PC-9 (cell line): Measurements from ENCODE around the gene SH3BGR. TPM values are rescaled to one million over a fixed set of nuclear protein-coding genes. Genes with fewer than 3 reads are reported as not detected.

Experiments used
- BruUV-seq: library from RNA; stranded (reverse); fragments of 400-500 nt; replicated peaks from 2 replicates; lab custom pipeline; 2021; lab: Mats Ljungman, UMichigan
- CTCF ChIA-PET: fragments of 300-600 bp; sonication (Branson Sonifier 250); formaldehyde crosslinking; loops from one replicate; lab custom pipeline; 2022; ENCODE audit warnings: antibody characterized with exemption; lab: Charles Lee
- POLR2A ChIA-PET: fragments of 300-600 bp; sonication (Branson Sonifier 250); formaldehyde crosslinking; loops from one replicate; lab custom pipeline; 2022; ENCODE audit warnings: antibody characterized with exemption; ENCODE audit not compliant: unreplicated experiment; lab: Charles Lee
- DNase-seq, 2 experiments: peaks; one replicate each; pipeline versions ENCODE4 v3.0.0 to v3.0.0-alpha.2; 2015 to 2022; ENCODE audit warnings: mixed read lengths in 1 of 2
- H2AFZ ChIP-seq: fragments of 200-600 bp; sonication (generic); 2 replicates; pipeline ENCODE4 v1.8.1; 2017; ENCODE audit warnings: antibody characterized with exemption
- H3F3A ChIP-seq: fragments of 200-600 bp; sonication (generic); 2 replicates; pipeline ENCODE4 v1.8.1; 2017; ENCODE audit warnings: antibody characterized with exemption, mild to moderate bottlenecking, low read depth; ENCODE audit not compliant: insufficient read depth
- H3K27ac ChIP-seq: fragments of 200-600 bp; sonication (generic); 2 replicates; pipeline ENCODE4 v1.6.1; 2016; ENCODE audit warnings: mixed run types
- H3K27me3 ChIP-seq: fragments of 200-600 bp; sonication (generic); 2 replicates; pipeline ENCODE4 v1.6.1; 2016; ENCODE audit warnings: low read depth, mixed run types; ENCODE audit not compliant: insufficient read depth
- H3K36me3 ChIP-seq: fragments of 200-600 bp; sonication (generic); 2 replicates; pipeline ENCODE4 v1.6.1; 2016; ENCODE audit warnings: low read depth, mixed run types
- H3K4me1 ChIP-seq: fragments of 200-600 bp; sonication (generic); replicated peaks from 2 replicates; pipeline ENCODE4 v1.6.1; 2016; ENCODE audit warnings: mixed run types; ENCODE audit not compliant: insufficient read depth
- H3K4me2 ChIP-seq: fragments of 200-600 bp; sonication (generic); 2 replicates; pipeline ENCODE4 v1.6.1; 2017; ENCODE audit warnings: mixed run types
- H3K4me3 ChIP-seq: fragments of 200-600 bp; sonication (generic); 2 replicates; pipeline ENCODE4 v1.6.1; 2016; ENCODE audit warnings: mixed run types
- H3K79me2 ChIP-seq: fragments of 200-600 bp; sonication (generic); 2 replicates; pipeline ENCODE4 v1.6.1; 2017; ENCODE audit warnings: low read depth, mixed run types
- H3K9me2 ChIP-seq: fragments of 200-600 bp; sonication (generic); 2 replicates; pipeline ENCODE4 v1.8.1; 2017; ENCODE audit warnings: mild to moderate bottlenecking; ENCODE audit not compliant: insufficient read depth
- H3K9me3 ChIP-seq: fragments of 200-600 bp; sonication (generic); 2 replicates; pipeline ENCODE4 v1.8.1; 2016; ENCODE audit warnings: low read depth; ENCODE audit not compliant: insufficient read depth
- H4K20me1 ChIP-seq: fragments of 200-600 bp; sonication (generic); 2 replicates; pipeline ENCODE4 v1.8.1; 2017; ENCODE audit not compliant: insufficient read depth
- CTCF ChIP-seq: fragments of 200-600 bp; sonication (generic); conservative IDR thresholded peaks from 2 replicates; pipeline ENCODE4 v1.6.1; 2017; ENCODE audit warnings: mixed run types, antibody characterized with exemption, mild to moderate bottlenecking, moderate library complexity
- EZH2 ChIP-seq: fragments of 200-600 bp; sonication (generic); IDR thresholded peaks from 2 replicates; pipeline ENCODE4 v1.8.0; 2017; ENCODE audit warnings: antibody characterized with exemption, low read depth
- intact Hi-C: fragments of 100-400 bp; cut with micrococcal nuclease; formaldehyde crosslinking; loops from one replicate; pipeline ENCODE4 v1.10.0; 2022; ENCODE audit not compliant: unreplicated experiment
- total RNA-seq: library from RNA; stranded (reverse); gene quantifications from 2 replicates; pipeline ENCODE4 v1.2.3, GENCODE V29; 2021

Gene SH3BGR
- total RNA-seq, 1 experiment from 2014 or later = 4.5 TPM

GRCh38 chr21:39523399-39523798 is 71.6 kb downstream of the SH3BGR start:
- DNase-seq = no peak
- H3F3A ChIP-seq = no peaks in the 10 kb centered on the region
- no peaks in the 10 kb centered on the region for H3K4me1 ChIP-seq
- no peaks in the 10 kb centered on the region for H3K79me2 ChIP-seq
- intact Hi-C loops = no loop called here
- no peaks in the 10 kb centered on the region for H3K9me3 ChIP-seq
- POLR2A ChIA-PET = no interaction called here
- no peak overlapping the region for H3K27ac ChIP-seq
- H4K20me1 ChIP-seq = no peaks in the 10 kb centered on the region
- no peak overlapping the region for H3K4me2 ChIP-seq
- peaks cover 27% of the 10 kb centered on the region for H3K27me3 ChIP-seq
- TF ChIP-seq CTCF (no peak), EZH2 (no peak)
- CTCF ChIA-PET = no interaction called here
- no peaks in the 10 kb centered on the region for H3K36me3 ChIP-seq
- H3K9me2 ChIP-seq = no peaks in the 10 kb centered on the region
- H2AFZ ChIP-seq = no peak overlapping the region
- BruUV-seq = no TSS peak
- no peak overlapping the region for H3K4me3 ChIP-seq

GRCh38 chr21:39523915-39524314 is 72.1 kb downstream of the SH3BGR start:
- H2AFZ ChIP-seq = no peak overlapping the region

GRCh38 chr21:39525129-39525528 is 73.4 kb downstream of the SH3BGR start:
- no peak overlapping the region for H3K4me3 ChIP-seq
- H3K27me3 ChIP-seq = peaks cover 27% of the 10 kb centered on the region
- H3K27ac ChIP-seq = no peak overlapping the region
- H3K79me2 ChIP-seq = no peaks in the 10 kb centered on the region
- no peak for TF ChIP-seq EZH2
- no peak for TF ChIP-seq CTCF
- H3K4me1 ChIP-seq = no peaks in the 10 kb centered on the region
- no peak for DNase-seq
- no peak overlapping the region for H3K4me2 ChIP-seq
- ChIA-PET CTCF (no interaction called here), POLR2A (no interaction called here)
- H3K9me3 ChIP-seq = no peaks in the 10 kb centered on the region
- H3F3A ChIP-seq = no peaks in the 10 kb centered on the region
- H4K20me1 ChIP-seq = no peaks in the 10 kb centered on the region
- no TSS peak for BruUV-seq
- no peaks in the 10 kb centered on the region for H3K9me2 ChIP-seq
- no peak overlapping the region for H2AFZ ChIP-seq
- intact Hi-C loops = no loop called here
- no peaks in the 10 kb centered on the region for H3K36me3 ChIP-seq

More at GRCh38 chr21:39523915-39524314, 72.1 kb downstream of the SH3BGR start:
- POLR2A ChIA-PET = no interaction called here
- Histone ChIP-seq H3K27ac (no peak overlapping the region), H3K79me2 (no peaks in the 10 kb centered on the region), H3K4me3 (no peak overlapping the region), H4K20me1 (no peaks in the 10 kb centered on the region), H3K4me2 (no peak overlapping the region), H3K4me1 (no peaks in the 10 kb centered on the region), H3K9me2 (no peaks in the 10 kb centered on the region), H3K9me3 (no peaks in the 10 kb centered on the region), H3F3A (no peaks in the 10 kb centered on the region), H3K27me3 (peaks cover 27% of the 10 kb centered on the region), H3K36me3 (no peaks in the 10 kb centered on the region)
- no TSS peak for BruUV-seq
- intact Hi-C loops = no loop called here
- TF ChIP-seq CTCF (no peak), EZH2 (no peak)
- DNase-seq = no peak
- CTCF ChIA-PET = no interaction called here
